Mesendoderm (in vitro differentiated cells): ENCODE data around the gene HOXC4.

Source experiments
- DNase-seq: peaks from one replicate; pipeline ENCODE4 v3.0.0; 2013
- H2AK5ac ChIP-seq: 2 replicates; pipeline ENCODE4 v1.6.1; 2013; ENCODE audit warnings: low read length, inconsistent platforms
- H2BK120ac ChIP-seq: 2 replicates; pipeline ENCODE4 v1.6.1; 2013; ENCODE audit warnings: low read depth, mild to moderate bottlenecking, low read length, moderate library complexity, mixed read lengths
- H2BK15ac ChIP-seq: replicated peaks from 2 replicates; pipeline ENCODE4 v1.6.1; 2013; ENCODE audit warnings: low read depth, mild to moderate bottlenecking, moderate library complexity
- H2BK5ac ChIP-seq: 2 replicates; pipeline ENCODE4 v1.6.1; 2013; ENCODE audit warnings: low read length, inconsistent platforms
- H3K18ac ChIP-seq: 2 replicates; pipeline ENCODE4 v1.6.1; 2013; ENCODE audit warnings: mild to moderate bottlenecking, low read length, mixed read lengths
- H3K23ac ChIP-seq: one replicate; pipeline ENCODE4 v1.6.1; 2013; ENCODE audit warnings: low read length
- H3K27ac ChIP-seq: 2 replicates; pipeline ENCODE4 v1.5.1; 2013; ENCODE audit warnings: low read depth, mild to moderate bottlenecking, inconsistent platforms, low read length, moderate library complexity
- H3K27me3 ChIP-seq: 2 replicates; pipeline ENCODE4 v1.6.1; 2013; ENCODE audit warnings: low read length, control low read depth, mild to moderate bottlenecking, inconsistent platforms; ENCODE audit not compliant: insufficient read depth, poor library complexity
- H3K36me3 ChIP-seq: 2 replicates; pipeline ENCODE4 v1.6.1; 2013; ENCODE audit warnings: low read length, inconsistent platforms; ENCODE audit not compliant: control insufficient read depth, insufficient read depth
- H3K4ac ChIP-seq: one replicate; pipeline ENCODE4 v1.6.1; 2013; ENCODE audit warnings: low read depth, mild to moderate bottlenecking, low read length, moderate library complexity
- H3K4me1 ChIP-seq: 2 replicates; pipeline ENCODE4 v1.6.1; 2013; ENCODE audit warnings: low read depth, low read length, inconsistent platforms; ENCODE audit not compliant: control insufficient read depth
- H3K4me2 ChIP-seq: 2 replicates; pipeline ENCODE4 v1.6.1; 2013; ENCODE audit warnings: low read length
- H3K4me3 ChIP-seq: 2 replicates; pipeline ENCODE4 v1.5.1; 2013; ENCODE audit warnings: mild to moderate bottlenecking, low read length
- H3K56ac ChIP-seq: one replicate; pipeline ENCODE4 v1.6.1; 2013; ENCODE audit warnings: low read length
- H3K79me1 ChIP-seq: 2 replicates; pipeline ENCODE4 v1.6.1; 2013; ENCODE audit warnings: low read length, inconsistent platforms
- H3K79me2 ChIP-seq: 2 replicates; pipeline ENCODE4 v1.6.1; 2013; ENCODE audit warnings: mild to moderate bottlenecking, low read length; ENCODE audit not compliant: control insufficient read depth, insufficient read depth
- H3K9ac ChIP-seq: 2 replicates; pipeline ENCODE4 v1.6.1; 2013; ENCODE audit warnings: low read length, inconsistent platforms
- H4K5ac ChIP-seq: one replicate; pipeline ENCODE4 v1.6.1; 2013; ENCODE audit warnings: low read length
- H4K8ac ChIP-seq: one replicate; pipeline ENCODE4 v1.6.1; 2013; ENCODE audit warnings: low read depth, mild to moderate bottlenecking, control low read depth, low read length, moderate library complexity
- WGBS: extraction: QIAGEN DNeasy Blood & Tissue Kit; methylation state at CpG from one replicate; pipeline ENCODE4 v1.1.7; 2013; ENCODE audit warnings: low lambda C conversion rate, missing lambda C conversion rate; ENCODE audit not compliant: insufficient coverage; ENCODE audit errors: extremely low coverage; 5-methylcytosine and 5-hydroxymethylcytosine counted together

The HOXC4 gene

DNA sequence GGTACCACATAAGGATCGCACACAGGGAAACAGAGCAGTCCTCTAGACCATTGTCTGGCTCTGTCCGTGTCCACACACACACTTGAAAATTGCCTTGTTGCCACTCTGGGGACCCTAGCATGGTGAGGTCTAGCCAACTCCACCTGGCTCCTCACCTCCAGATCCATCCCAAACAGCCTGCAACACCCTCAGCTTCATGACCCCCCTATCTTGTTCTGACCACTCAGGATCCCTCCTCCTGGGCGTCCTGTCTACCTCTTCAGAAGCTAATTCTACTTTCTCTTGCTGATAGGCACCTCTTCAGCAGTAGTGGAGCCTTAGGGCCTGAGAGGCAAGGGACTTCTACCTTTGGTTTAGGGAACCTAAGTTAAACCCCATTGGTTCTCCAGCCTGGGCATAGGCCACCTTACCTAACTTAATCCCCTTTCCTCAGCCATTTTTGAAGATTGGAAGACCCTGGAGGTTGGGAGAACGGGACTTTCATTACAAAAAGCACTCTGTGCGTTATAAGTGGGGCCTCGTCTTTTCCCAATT, 21.5 kb upstream of the HOXC4 start:
- Histone ChIP-seq H3K36me3 (no peaks in the 10 kb centered on the region), H3K4me3 (no peak overlapping the region), H2BK120ac (no peak overlapping the region), H4K5ac (no peak overlapping the region), H3K4me2 (no peak overlapping the region), H3K27me3 (peaks cover 86% of the 10 kb centered on the region), H3K18ac (no peak overlapping the region), H3K4ac (no peak overlapping the region), H3K79me1 (no peaks in the 10 kb centered on the region), H3K4me1 (no peaks in the 10 kb centered on the region), H2BK15ac (no peak overlapping the region), H2BK5ac (no peak overlapping the region), H4K8ac (no peak overlapping the region), H2AK5ac (no peak overlapping the region), H3K9ac (no peak overlapping the region), H3K23ac (no peak overlapping the region), H3K79me2 (no peaks in the 10 kb centered on the region), H3K27ac (no peak overlapping the region), H3K56ac (no peak overlapping the region)
- no peak for DNase-seq
- no CpG with 5 or more reads among the region's 6 CpGs for WGBS

DNA sequence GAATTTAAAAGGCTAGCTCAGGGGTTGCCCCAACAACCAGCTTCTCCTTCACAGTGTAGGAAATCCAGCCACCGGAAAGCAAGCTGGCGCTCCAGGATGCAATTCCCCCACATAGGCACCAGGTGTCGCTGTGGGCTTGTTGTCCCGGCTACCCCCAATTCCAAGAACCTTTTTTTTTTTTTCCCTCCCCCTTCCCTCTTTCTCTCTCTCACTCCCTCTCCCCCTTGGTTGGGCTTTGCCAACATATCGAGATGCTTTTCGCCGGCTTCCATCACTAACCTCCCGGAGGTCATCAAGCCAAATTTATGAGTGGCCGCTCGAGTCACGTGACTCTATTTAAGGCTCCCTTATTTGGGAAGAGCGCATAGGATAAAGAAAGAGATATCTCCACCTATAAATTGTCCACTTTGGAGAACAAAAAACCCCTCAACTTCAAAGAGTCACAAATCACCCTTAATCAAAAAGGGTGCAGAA, 21.0 kb upstream of the HOXC4 start, which contains the start of gene HOXC5:
Gene HOXC5 (plus strand): TSS at position 424 of the 474 bp plus-strand sequence. CDS start 73 bp downstream, outside the sequence.
- H3K79me1 ChIP-seq: no peaks in the 10 kb centered on the region
- H2BK5ac ChIP-seq: no peak within 1 kb of the TSS
- H3K4me2 ChIP-seq: no peak within 1 kb of the TSS
- DNase-seq: peak; percentile 89
- H3K27me3 ChIP-seq: peaks cover 86% of the 10 kb centered on the region
- H3K56ac ChIP-seq: no peak within 1 kb of the TSS
- no peaks in the 10 kb centered on the region for H3K36me3 ChIP-seq
- no peak within 1 kb of the TSS for H3K4ac ChIP-seq
- no peak within 1 kb of the TSS for H3K23ac ChIP-seq
- H2BK120ac ChIP-seq: no peak within 1 kb of the TSS
- no peak within 1 kb of the TSS for H4K5ac ChIP-seq
- no peaks in the 10 kb centered on the region for H3K4me1 ChIP-seq
- no peak within 1 kb of the TSS for H3K27ac ChIP-seq
- H2AK5ac ChIP-seq: no peak within 1 kb of the TSS
- no peaks in the 10 kb centered on the region for H3K79me2 ChIP-seq
- H2BK15ac ChIP-seq: no peak within 1 kb of the TSS
- WGBS: no CpG with 5 or more reads among the region's 12 CpGs
- no peak within 1 kb of the TSS for H3K18ac ChIP-seq
- H3K4me3 ChIP-seq: no peak within 1 kb of the TSS
- no peak within 1 kb of the TSS for H4K8ac ChIP-seq
- H3K9ac ChIP-seq: no peak within 1 kb of the TSS

- Histone ChIP-seq H2BK15ac (no peak overlapping the region), H3K4me1 (no peaks in the 10 kb centered on the region), H4K5ac (no peak overlapping the region), H2BK5ac (no peak overlapping the region), H3K27ac (no peak overlapping the region), H3K4me3 (no peak overlapping the region), H3K79me1 (no peaks in the 10 kb centered on the region), H2AK5ac (no peak overlapping the region), H3K4me2 (no peak overlapping the region), H3K4ac (no peak overlapping the region), H4K8ac (no peak overlapping the region), H3K79me2 (no peaks in the 10 kb centered on the region), H3K56ac (no peak overlapping the region), H3K27me3 (peaks cover 88% of the 10 kb centered on the region), H3K23ac (no peak overlapping the region), H3K36me3 (no peaks in the 10 kb centered on the region), H3K18ac (no peak overlapping the region), H2BK120ac (no peak overlapping the region), H3K9ac (no peak overlapping the region)
- DNase-seq: no peak
- no CpG with 5 or more reads among the region's 61 CpGs for WGBS
Measured at GRCh38 chr12:54033106-54033979, 20.3 kb upstream of the HOXC4 start.

DNA sequence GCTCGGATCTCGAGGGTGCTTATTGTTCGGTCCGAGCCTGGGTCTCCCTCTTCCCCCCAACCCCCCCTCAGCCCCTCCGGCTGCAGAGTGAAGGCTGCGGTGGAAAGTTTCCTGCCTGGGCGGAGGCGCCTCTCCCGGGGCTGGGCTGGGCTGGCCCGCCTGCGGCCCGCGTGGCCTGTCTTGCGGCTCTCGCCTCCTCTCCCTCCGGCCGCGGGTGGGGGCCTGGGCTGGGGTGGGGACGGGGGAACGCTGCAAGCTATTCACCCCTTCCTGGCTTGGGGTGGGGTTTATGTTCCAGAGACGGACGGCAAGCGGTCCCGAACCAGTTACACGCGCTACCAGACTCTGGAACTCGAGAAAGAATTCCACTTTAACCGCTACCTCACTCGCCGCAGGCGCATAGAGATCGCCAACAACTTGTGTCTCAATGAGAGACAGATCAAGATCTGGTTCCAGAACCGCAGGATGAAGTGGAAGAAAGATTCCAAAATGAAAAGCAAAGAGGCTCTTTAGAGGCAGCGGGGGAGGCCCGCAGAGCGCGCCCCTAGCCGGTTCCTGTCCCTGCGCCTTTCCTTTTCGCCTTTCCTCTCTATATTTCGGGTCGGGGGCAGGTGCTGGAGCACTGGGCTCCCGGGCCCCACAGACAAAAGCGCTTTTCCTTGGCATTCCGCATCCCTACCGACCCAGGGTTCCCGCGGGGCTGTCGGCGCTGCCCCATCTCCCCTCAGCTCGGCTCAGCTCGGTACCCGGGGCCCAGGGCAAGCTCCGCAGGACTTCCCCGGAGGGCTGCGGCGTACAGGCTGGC, 19.5 kb upstream of the HOXC4 start:
- no peak overlapping the region for H4K5ac ChIP-seq
- H3K4me2 ChIP-seq: no peak overlapping the region
- WGBS: no CpG with 5 or more reads among the region's 57 CpGs
- H3K56ac ChIP-seq: no peak overlapping the region
- H3K4ac ChIP-seq: no peak overlapping the region
- H3K36me3 ChIP-seq: no peaks in the 10 kb centered on the region
- no peak overlapping the region for H3K9ac ChIP-seq
- no peak overlapping the region for H3K4me3 ChIP-seq
- H3K27me3 ChIP-seq: peaks cover 88% of the 10 kb centered on the region
- DNase-seq: no peak
- no peak overlapping the region for H2AK5ac ChIP-seq
- H3K27ac ChIP-seq: no peak overlapping the region
- no peak overlapping the region for H3K23ac ChIP-seq
- H2BK120ac ChIP-seq: no peak overlapping the region
- no peak overlapping the region for H2BK5ac ChIP-seq
- H3K18ac ChIP-seq: no peak overlapping the region
- H2BK15ac ChIP-seq: no peak overlapping the region
- no peaks in the 10 kb centered on the region for H3K79me1 ChIP-seq
- H3K79me2 ChIP-seq: no peaks in the 10 kb centered on the region
- no peak overlapping the region for H4K8ac ChIP-seq
- H3K4me1 ChIP-seq: no peaks in the 10 kb centered on the region

DNA sequence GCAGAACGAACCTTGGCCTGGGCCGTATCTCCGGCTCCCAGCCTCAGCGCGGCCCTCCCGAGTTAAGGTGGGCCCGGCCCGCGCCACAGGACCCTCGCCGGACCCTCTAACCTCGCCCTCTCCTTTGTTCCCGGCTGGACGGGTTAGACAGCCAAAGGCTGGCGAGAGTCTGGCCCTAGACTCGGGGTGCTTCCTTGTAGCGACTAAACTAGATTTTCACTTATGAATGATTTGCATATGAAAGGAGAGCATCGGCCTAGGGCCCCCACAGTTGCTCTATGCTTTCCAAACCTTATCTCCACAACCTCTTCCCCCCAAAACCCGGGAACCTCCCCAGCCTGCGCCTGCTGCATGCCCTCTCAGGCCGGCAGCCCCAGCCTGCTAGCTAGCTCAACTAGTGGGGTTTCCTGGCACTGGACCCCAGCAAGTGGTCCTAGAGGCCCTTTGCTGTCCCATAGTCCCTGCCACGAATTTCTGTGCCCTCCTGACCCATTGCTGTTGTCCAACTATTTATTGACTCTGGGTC, 18.8 kb upstream of the HOXC4 start:
- H3K27me3 ChIP-seq: peaks cover 89% of the 10 kb centered on the region
- no peak overlapping the region for H3K27ac ChIP-seq
- no peaks in the 10 kb centered on the region for H3K4me1 ChIP-seq
- no peak overlapping the region for H3K4me2 ChIP-seq
- H3K18ac ChIP-seq: no peak overlapping the region
- no peak overlapping the region for H2BK5ac ChIP-seq
- no CpG with 5 or more reads among the region's 22 CpGs for WGBS
- H3K79me2 ChIP-seq: no peaks in the 10 kb centered on the region
- H3K4ac ChIP-seq: no peak overlapping the region
- no peak overlapping the region for H3K9ac ChIP-seq
- H2BK120ac ChIP-seq: no peak overlapping the region
- H3K4me3 ChIP-seq: no peak overlapping the region
- no peak overlapping the region for H3K23ac ChIP-seq
- no peaks in the 10 kb centered on the region for H3K79me1 ChIP-seq
- no peak overlapping the region for H4K8ac ChIP-seq
- no peak for DNase-seq
- no peak overlapping the region for H4K5ac ChIP-seq
- H3K36me3 ChIP-seq: no peaks in the 10 kb centered on the region
- H2AK5ac ChIP-seq: no peak overlapping the region
- H2BK15ac ChIP-seq: no peak overlapping the region
- no peak overlapping the region for H3K56ac ChIP-seq
